ENCODE measurements around the gene GLG1.

GLG1 gene

DNA sequence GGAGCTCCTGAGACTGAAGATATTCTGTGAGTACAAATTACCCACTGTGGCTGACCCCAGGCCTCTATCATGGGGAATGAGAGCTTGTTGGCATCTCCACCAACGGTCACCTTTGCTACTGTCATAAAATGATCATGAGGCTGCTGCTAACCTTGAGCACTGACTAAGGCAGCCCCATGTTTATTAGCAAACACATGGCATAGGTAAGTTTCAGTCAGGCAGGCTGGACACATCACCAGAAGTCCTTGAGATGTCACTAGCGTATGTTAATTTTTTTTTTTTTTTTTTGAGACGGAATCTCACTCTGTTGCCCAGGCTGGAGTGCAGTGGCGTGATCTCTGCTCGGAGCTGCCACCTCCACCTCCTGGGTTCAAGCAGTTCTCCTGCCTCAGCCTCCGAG, 1.5 kb upstream of the GLG1 start:
- TF ChIP-seq, protein P1, sequence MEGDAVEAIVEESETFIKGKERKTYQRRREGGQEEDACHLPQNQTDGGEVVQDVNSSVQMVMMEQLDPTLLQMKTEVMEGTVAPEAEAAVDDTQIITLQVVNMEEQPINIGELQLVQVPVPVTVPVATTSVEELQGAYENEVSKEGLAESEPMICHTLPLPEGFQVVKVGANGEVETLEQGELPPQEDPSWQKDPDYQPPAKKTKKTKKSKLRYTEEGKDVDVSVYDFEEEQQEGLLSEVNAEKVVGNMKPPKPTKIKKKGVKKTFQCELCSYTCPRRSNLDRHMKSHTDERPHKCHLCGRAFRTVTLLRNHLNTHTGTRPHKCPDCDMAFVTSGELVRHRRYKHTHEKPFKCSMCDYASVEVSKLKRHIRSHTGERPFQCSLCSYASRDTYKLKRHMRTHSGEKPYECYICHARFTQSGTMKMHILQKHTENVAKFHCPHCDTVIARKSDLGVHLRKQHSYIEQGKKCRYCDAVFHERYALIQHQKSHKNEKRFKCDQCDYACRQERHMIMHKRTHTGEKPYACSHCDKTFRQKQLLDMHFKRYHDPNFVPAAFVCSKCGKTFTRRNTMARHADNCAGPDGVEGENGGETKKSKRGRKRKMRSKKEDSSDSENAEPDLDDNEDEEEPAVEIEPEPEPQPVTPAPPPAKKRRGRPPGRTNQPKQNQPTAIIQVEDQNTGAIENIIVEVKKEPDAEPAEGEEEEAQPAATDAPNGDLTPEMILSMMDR (IDR thresholded peaks at IDR 0.05; ENCODE audit: low read depth, low read length), result no peak
- DNase-seq (ENCODE audit: extremely low read depth, low read depth), result no peak

DNA sequence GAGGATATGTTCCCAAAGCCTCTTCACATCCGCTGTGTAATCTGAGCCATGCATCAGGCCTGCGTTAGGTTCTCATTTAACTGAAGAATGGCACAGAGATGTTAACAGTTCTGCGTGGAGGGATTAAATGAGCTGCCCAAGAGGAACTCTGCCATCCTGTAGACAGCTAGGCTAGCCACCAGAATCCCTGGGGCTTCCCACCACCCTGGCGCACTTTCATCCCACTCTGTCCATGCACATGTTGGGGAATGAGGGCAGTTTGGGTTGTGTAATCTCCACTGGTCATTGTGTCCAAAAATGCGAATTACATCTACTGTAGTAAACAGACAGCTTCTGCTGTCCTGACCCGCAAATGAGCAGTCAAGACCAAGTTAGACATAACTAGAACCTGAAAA, 1.0 kb upstream of the GLG1 start:
- DNase-seq (ENCODE audit: extremely low read depth, low read depth), result no peak
- TF ChIP-seq, protein P1 (IDR thresholded peaks at IDR 0.05; ENCODE audit: low read depth, low read length), result no peak

DNA sequence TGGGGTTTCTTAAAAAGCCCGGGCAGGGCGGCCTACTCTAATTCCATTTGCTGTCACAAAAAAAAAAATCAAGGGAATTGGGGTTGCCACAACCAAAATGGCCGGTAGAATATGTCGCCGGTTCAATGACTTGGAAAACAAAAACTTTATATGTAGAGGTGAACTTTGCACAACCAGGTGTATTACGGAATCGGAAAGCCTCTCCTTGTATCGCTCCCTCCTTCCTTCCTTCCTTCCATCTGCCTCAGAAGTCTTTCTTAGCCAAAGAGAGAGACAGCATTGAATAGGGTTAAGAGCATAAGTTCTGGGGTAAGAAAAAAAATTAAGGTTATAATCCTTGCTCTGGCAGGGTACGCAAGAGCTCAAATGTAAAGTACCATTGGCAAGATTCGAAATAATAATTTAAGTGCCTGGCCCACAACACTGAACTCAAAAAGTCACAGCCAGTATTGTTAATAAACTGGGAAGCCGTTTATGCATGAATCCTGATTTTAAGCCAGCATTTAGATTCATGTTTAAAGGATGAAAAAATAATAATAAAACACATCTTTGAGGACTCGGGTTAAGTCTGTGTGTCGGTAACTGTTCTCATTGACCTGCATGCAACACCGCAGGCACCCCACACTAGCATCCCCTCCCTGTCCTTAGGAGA, 522 bp upstream of the GLG1 start:
- no peak for DNase-seq (ENCODE audit: extremely low read depth, low read depth)

DNA sequence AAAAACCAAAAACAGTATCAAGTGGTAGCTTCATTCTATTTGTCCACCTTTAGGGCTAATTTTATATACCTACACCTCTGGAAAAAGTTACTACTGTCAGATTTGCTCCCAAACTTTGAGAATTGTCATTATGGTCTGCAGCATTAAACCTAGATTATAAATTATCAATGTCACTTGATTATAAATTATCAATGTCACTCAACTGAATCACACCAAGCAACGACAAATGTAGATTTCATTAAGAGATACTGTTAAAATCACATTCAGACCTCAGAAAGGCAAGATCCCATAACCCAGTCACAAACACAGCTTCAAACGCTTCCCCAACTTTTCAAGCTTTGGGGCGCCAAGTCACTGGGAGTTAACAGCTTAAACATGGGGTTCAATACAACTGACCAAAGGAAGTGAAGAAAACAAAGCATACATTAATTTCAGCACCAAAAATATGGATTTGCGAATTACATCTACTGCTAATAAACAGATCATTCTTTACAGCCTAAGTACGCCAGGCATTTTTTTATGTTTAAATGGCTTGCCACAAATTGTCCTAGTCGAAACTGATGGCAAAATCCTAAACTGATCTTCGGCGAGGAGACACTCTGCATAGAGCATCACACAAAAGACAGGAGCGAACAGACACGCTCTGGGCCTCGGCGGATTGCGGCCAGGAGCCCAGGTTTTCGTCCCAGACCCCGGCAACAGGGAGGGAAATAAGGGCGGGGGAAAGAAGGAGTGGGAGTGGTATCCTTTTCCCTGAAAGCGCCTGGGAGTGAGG, 981 bp downstream of the GLG1 start:
- TF ChIP-seq, protein P1 (IDR thresholded peaks at IDR 0.05; ENCODE audit: low read depth, low read length), result no peak
- no peak for DNase-seq (ENCODE audit: extremely low read depth, low read depth)

More for the DNA sequence above, 522 bp upstream of the GLG1 start:
- TF ChIP-seq, protein P1 (IDR thresholded peaks at IDR 0.05; ENCODE audit: low read depth, low read length), result no peak

DNA sequence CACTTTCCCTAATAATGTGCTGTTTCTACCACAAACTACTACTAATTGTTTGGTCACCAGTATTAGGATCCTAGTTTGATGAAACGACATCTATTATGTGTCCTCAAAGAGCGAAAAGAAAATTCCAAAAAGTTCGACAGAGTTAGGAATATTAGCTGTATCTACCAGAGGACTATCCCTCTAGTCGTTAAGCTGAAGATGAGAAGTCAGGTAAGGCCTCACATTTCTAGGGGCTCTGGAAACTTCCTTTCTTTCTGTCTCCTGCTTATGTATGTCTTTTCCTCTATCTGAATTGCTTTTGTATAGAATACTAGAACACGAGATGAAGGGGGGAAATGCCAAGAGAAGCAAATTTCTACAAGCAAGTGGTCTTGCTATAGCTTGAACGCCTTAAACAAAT, 1.6 kb downstream of the GLG1 start:
- no peak for DNase-seq (ENCODE audit: extremely low read depth, low read depth)
- TF ChIP-seq, protein P1 (IDR thresholded peaks at IDR 0.05; ENCODE audit: low read depth, low read length), result no peak

DNA sequence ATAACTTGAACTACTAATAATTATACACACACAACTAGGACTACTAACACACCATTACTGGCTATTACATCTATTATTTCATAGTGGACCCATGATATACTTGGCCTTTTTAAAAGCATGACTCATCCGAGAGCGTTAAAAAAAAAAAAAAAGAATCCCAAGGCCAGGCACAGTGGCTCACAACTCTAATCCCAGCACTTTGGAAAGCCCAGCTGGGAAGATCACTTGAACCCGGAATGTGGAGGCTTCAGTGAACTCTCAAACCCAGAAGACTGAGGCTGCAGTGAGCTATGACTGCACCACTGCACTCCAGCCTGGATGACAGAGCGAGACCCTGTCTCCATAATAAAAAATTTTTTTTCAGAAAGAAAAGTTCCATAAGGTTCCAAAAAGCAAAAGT, 3.1 kb downstream of the GLG1 start:
- TF ChIP-seq, protein P1 (IDR thresholded peaks at IDR 0.05; ENCODE audit: low read depth, low read length), result no peak
- no peak for DNase-seq (ENCODE audit: extremely low read depth, low read depth)

DNA sequence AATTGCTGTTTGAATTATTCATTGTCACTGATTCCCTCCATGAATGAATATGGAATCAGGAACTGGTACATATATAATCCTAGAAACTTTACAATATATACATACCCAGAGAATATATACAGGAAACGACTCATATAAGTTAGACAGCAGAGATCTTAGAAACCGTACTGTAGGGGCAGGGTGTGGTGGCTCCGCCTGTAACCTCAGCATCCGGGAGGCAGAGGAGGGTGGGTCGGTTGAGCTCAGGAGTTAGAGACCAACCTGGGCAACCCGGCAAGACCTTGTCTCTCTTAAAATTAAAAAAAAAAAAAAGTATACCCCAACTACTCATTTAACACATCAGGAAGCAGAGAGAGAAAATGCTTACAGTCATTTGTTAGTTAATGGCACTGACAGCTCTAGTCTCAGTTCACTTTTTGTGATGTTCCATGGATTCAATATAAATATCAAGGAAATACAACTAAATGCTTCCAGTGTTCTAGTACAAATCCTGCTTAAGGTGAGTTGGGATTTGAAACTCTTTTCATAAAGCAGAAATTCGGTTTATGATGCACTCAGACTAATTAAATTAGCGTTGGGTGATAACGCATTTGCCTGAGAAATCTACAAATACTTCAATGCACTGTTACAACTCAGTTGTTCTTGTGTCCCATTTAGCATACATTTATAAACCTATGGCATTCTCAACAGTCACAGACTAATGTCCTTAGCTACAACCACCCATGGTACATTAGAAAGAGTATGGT, 5.6 kb downstream of the GLG1 start:
- DNase-seq (ENCODE audit: extremely low read depth, low read depth), result no peak
- TF ChIP-seq, protein P1 (IDR thresholded peaks at IDR 0.05; ENCODE audit: low read depth, low read length), result no peak
